IPS DF 4.7 (cell line): ENCODE results near the gene TMEM156.
"Not testable (repeated sequence)": the region's sequence is repeated elsewhere in the genome, so short reads cannot be mapped to it uniquely, and the experiment has no call there.

Experiments used
- DNase-seq: peaks from one replicate; pipeline ENCODE4 v3.0.0-alpha.2; 2013; ENCODE audit warnings: low spot score; ENCODE audit errors: extremely low read depth

Gene TMEM156

GRCh38 chr4:38958453-38959190 lies 73.6 kb downstream of the TMEM156 start:
- DNase-seq: no peak

DNA sequence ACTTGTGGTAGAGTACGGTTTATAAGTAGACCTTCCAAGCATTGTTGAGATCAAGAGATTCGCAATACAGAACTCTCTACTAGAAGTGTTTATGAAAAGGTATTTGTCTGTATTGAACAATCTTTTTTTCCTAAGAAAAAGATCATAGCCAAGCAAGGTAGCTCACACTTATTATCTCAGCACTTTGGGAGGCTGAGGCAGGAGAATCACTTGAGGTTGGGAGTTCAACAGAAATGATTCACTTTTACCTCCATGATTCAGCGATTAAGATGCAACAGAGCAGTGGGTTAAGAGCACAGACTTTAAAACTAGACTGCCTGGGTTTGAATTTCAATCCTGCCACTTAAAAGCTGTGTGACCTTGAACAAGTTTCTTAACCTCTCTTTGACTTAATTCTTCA lies 74.3 kb downstream of the TMEM156 start:
- DNase-seq: no peak

- DNase-seq: no peak
Measured at GRCh38 chr4:38957261-38957815, 74.9 kb downstream of the TMEM156 start.

DNA sequence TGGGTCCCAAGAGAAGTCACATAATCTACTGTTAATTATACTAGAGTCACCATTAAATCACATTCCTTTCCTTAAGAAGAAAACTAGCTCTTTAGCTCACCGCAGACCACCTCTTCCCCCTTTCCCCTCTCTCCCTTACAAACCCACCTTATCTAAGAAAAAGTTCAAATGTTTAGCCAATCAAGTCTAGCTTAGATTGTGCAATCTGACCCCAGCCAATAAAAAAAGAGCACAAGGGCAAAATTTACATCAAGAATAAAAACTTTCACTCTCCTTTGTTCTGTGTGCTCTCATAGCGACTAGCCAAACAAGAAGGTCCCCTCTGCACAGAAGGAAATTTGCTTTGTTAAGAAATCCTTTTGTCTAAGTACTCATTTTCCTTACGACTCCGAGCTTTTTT lies 76.3 kb downstream of the TMEM156 start:
- no peak for DNase-seq

DNA sequence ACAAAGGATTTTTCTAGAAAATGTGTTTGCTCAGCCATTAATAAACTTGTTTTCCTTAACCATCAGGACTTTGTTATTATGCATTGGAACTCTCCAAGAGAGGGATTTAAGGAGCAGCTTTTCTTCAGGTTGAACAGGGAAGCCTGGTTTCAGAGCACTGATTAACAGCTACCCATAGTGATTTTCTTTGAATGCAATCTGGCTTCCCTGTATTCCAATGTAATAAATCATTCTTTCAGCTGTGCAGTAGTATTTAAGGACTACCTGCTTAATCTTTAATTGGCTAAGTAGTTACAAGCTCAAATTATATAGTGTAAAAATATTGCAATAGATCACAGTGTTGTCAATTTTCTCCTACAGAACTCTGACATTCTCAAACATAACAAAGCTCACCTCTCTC lies 77.5 kb downstream of the TMEM156 start:
- no peak for DNase-seq

GRCh38 chr4:38952017-38952416 lies 80.2 kb downstream of the TMEM156 start:
- DNase-seq: no peak

DNA sequence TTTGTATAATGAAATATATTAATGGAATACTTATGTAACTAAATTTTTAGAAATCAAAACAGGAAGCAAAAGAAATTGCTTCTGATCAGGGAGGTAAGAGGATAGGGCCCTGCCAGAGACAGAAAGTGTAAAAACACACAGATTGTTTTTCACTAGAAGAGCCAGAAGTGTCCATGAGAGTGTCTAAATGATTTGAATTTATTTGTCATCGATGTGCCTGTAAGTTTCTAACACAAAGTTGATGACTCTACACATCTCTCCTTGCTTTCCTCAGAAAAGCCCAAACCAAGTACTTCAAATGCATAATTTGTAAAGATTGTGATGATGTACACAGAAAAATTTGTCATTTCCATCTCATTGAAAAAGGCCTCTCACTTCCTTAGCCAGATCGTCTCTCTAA lies 80.6 kb downstream of the TMEM156 start:
- no peak for DNase-seq

DNA sequence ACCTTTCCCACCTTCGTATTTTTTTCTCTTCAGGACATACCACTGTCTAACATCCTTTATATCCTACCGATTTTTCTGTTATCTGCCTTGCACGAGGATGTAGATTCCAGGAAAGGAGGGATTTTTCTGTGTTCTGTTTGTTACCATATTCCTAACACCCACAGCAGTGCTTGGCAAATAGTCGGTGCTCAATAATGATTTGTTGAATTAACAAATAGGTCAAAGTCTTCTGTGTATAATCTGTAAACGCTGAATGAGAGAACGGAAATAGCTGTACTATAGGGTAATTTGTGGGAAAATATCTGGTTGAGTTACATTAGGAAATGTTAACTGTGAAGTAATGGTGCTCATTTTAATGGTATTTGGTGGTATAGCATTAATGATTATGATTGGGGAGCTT lies 81.5 kb downstream of the TMEM156 start:
- DNase-seq: no peak

DNA sequence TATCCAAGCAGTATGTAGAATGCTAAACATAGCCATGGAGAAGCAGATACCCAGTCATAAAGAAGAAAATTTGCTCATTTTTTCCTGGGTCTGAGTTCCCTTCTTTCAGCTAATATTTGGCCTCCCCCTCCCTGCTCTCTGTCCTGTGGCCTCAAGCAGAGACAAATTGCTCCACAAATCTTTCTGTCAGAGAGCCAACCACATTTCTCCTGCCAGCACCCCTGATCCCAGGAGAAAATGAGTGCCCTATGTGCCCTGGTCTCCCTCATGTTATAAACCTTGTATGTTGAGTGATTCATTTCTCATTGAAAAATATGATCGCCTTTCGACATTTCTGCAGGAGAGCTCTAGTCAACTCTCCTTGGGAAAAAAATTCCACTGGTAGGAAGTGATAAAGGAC lies 82.0 kb downstream of the TMEM156 start:
- DNase-seq: no peak

DNA sequence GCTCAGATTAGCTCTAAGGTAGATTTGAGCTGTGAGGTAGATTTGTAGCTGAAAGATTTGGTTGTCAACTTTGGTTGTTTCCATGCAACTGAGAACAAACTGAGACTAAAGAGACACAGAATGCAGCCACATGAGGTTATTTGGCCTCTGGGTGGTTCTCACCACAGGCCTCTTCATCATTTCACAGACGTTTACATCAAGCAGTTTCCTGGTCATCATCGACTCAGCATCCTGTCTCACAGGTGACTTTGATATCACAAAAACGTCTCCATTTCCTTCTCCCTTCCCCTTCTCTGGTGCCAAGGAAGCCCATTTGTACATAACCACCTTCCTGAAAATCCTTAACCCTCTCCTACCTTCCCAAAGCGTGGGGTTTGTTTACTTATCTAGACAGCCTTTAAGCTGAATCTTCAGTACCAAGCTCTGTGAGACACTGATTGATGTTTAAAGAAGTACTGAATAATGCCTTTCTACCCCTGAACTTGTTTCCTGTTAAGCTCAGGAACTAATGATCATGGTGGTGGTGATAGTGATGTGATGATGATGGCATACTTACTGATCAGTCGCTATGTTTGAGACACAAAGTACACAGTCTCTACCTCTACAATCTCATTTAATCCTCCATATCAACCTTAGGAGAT lies 82.7 kb downstream of the TMEM156 start:
- no peak for DNase-seq

DNA sequence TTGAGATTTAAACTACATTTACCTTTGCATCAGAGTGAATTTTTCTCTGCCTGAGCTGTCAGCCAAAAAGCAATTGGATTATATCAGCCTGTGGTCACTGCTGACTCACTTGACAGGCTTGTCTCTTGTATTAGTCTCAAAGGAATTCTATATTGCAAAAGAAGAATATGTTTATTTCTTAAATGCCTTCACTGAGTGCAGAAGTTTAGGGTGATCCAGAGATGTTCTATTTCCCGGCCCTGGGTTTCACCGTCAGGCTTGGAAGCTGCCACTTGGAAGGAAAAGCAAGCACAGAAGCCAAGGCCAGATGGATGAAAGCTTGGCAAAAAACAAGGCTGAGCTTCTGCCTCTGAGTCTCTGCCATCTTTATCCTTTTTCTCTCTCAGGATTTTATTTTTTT lies 83.7 kb downstream of the TMEM156 start:
- DNase-seq: no peak

DNA sequence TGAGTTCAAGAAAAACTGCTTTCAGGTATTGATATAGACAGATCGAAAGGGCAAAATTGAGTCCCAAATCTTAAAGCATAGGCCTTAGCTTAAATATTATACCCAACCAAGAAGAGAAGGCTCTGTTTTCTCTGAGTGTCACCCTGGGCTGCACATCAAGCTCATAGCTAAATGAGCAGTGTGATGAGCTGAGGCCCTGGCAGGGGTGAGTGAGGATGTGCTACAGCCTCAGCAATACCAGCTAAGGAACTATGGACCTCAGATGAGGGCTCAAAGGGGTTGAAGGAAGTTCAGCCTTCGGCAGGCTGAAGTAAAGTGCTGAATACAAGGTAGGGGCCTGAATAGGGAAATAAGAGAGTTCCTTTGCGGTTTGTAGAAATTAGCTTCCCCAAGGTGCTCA lies 85.3 kb downstream of the TMEM156 start:
- DNase-seq: no peak

- DNase-seq: no peak
Measured at GRCh38 chr4:38944440-38944839, 87.8 kb downstream of the TMEM156 start.

GRCh38 chr4:38943343-38943742 lies 88.9 kb downstream of the TMEM156 start:
- DNase-seq: no peak

- DNase-seq: not testable (repeated sequence)
Measured at GRCh38 chr4:38941906-38942305, 90.3 kb downstream of the TMEM156 start.

DNA sequence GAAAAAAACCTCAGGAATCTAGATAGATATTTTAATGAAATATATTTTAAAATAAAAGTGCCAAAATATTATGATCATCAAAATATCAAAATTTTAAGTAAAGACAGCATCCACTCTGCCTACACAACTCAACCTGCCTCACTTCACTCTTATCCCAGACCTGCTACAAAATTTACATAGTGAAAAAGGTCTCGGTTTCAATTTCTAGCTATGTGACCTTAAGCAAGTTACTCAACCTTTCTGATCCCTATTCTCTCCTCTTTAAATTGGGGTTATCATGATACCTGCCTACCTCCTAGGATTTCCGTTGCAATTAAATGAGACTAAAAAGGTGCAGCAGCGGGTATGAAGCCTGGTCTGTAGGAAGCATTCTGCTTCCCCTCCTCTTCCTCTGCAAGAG lies 91.7 kb downstream of the TMEM156 start:
- no peak for DNase-seq

- DNase-seq: no peak
Measured at GRCh38 chr4:38939165-38939564, 93.0 kb downstream of the TMEM156 start.

DNA sequence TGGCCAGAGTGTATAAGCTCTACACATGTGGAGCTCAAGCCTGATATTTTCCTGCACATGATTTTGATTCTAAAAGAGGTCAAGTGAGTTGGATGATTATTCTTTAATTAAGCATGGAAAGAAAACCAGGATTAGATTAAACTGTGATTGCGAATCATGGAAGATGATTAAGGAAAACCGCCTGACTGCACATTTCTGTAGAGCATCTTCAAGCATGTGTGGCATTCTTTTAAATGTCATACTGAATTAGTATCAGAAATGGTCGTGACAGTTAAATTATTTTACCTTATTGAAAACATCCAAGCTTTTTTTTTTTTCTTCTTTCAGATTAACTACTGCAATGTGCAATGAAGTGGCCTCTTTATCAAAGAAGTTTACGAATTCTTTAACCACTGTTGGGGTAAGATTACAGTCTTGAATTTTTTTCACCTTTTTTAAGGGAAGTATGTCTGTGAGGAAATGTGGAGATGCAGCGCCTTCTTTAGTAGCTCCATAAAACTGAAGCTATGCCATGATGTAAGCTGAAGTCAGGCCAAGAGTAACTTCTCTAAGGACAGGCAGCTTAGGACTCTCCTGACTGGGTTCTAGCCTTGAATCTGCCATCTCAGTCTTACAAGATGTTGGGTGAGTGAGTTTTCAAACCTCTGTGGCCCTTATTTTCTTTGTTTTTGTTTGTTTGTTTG lies 96.7 kb downstream of the TMEM156 start:
- DNase-seq: no peak

- no peak for DNase-seq
Measured at GRCh38 chr4:38931125-38931524, 101.1 kb downstream of the TMEM156 start.

- DNase-seq: no peak
Measured at GRCh38 chr4:38930707-38931106, 101.5 kb downstream of the TMEM156 start.

DNA sequence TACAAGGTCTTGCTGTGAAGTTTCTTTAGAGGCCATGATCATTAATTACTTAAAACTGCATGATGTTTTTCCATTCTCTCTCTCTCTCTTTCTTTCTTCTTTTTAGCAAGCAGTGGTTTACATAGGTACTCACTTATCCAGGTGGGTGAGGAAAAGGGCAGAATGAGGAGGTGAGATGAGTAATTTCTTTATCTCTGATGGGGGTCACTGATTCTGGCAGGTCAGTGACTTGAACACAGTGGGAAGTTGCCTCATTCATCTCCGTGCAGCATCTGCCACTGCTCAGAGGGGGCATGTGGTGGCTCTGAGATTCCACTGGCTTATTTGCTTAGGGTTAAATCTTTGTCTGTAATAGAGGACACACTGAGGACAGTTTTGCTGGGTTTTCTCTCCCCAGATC lies 102.0 kb downstream of the TMEM156 start:
- DNase-seq: no peak

GRCh38 chr4:38928974-38929373 lies 103.2 kb downstream of the TMEM156 start:
- DNase-seq: no peak
